SK-N-SH treated with all-trans-retinoic acid at 6 μM for 48 hours (cell line): ENCODE results near the gene PKP4.

Experiments
- ARNTL ChIP-seq: fragments of 450-650 bp; formaldehyde crosslinking; IDR thresholded peaks from 2 replicates; pipeline ENCODE4 v1.5.0; 2020; ENCODE audit warnings: low read depth, mild to moderate bottlenecking, moderate library complexity, borderline replicate concordance
- ESRRG ChIP-seq: fragments of 250-450 bp; sonication (Bioruptor Pico); IDR thresholded peaks from 2 replicates; pipeline ENCODE4 v1.6.1; 2021; ENCODE audit warnings: mild to moderate bottlenecking
- GLIS3 ChIP-seq: fragments of 250-450 bp; sonication (Bioruptor Pico); IDR thresholded peaks from 2 replicates; pipeline ENCODE4 v1.5.0; 2020; ENCODE audit warnings: mild to moderate bottlenecking, moderate library complexity
- ISL1 ChIP-seq: fragments of 250-450 bp; sonication (Bioruptor Pico); IDR thresholded peaks from 2 replicates; pipeline ENCODE4 v2.1.2; 2022; ENCODE audit warnings: mild to moderate bottlenecking, moderate library complexity
- OSR1 ChIP-seq: fragments of 250-450 bp; sonication (Bioruptor Pico); IDR thresholded peaks from 2 replicates; pipeline ENCODE4 v1.8.0; 2022; ENCODE audit warnings: moderate library complexity, mild to moderate bottlenecking, inconsistent platforms
- PATZ1 ChIP-seq: fragments of 250-450 bp; sonication (Bioruptor Pico); IDR thresholded peaks from 2 replicates; pipeline ENCODE4 v1.8.0; 2020; ENCODE audit warnings: mild to moderate bottlenecking, moderate library complexity, borderline replicate concordance
- RARB ChIP-seq: fragments of 250-450 bp; sonication (Bioruptor Pico); IDR thresholded peaks from 2 replicates; pipeline ENCODE4 v1.8.0; 2021; ENCODE audit warnings: mild to moderate bottlenecking, moderate library complexity
- ZFP3 ChIP-seq: fragments of 250-450 bp; sonication (Bioruptor Pico); IDR thresholded peaks from 2 replicates; pipeline ENCODE4 v1.5.0; 2020; ENCODE audit warnings: mild to moderate bottlenecking, moderate library complexity
- ZFP30 ChIP-seq: fragments of 450-650 bp; formaldehyde crosslinking; IDR thresholded peaks from 2 replicates; pipeline ENCODE4 v1.5.0; 2022; ENCODE audit warnings: mild to moderate bottlenecking, moderate library complexity
- ZNF565 ChIP-seq: fragments of 450-650 bp; formaldehyde crosslinking; conservative IDR thresholded peaks from 2 replicates; pipeline ENCODE4 v1.5.0; 2020; ENCODE audit warnings: low read depth, mild to moderate bottlenecking, moderate library complexity
- ZNF70 ChIP-seq: fragments of 450-650 bp; formaldehyde crosslinking; IDR thresholded peaks from 2 replicates; pipeline ENCODE4 v1.5.0; 2020; ENCODE audit warnings: mild to moderate bottlenecking, moderate library complexity
- TF ChIP-seq, protein P1 (sequence below): fragments of 250-450 bp; sonication (Bioruptor Pico); IDR thresholded peaks from 2 replicates; pipeline ENCODE4 v1.5.1; 2021; ENCODE audit warnings: mild to moderate bottlenecking, moderate library complexity

- TF ChIP-seq RARB (no peak), GLIS3 (CRISPR knock-in tag) (no peak), ZNF70 (CRISPR knock-in tag) (no peak), ZFP3 (CRISPR knock-in tag) (no peak), ARNTL (CRISPR knock-in tag) (no peak), OSR1 (CRISPR knock-in tag) (no peak), ISL1 (CRISPR knock-in tag) (no peak), ZFP30 (CRISPR knock-in tag) (no peak), PATZ1 (no peak), ESRRG (CRISPR knock-in tag) (no peak), ZNF565 (CRISPR knock-in tag) (no peak)
- TF ChIP-seq, protein P1, sequence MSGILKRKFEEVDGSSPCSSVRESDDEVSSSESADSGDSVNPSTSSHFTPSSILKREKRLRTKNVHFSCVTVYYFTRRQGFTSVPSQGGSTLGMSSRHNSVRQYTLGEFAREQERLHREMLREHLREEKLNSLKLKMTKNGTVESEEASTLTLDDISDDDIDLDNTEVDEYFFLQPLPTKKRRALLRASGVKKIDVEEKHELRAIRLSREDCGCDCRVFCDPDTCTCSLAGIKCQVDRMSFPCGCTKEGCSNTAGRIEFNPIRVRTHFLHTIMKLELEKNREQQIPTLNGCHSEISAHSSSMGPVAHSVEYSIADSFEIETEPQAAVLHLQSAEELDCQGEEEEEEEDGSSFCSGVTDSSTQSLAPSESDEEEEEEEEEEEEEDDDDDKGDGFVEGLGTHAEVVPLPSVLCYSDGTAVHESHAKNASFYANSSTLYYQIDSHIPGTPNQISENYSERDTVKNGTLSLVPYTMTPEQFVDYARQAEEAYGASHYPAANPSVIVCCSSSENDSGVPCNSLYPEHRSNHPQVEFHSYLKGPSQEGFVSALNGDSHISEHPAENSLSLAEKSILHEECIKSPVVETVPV (CRISPR knock-in tag), result no peak
Measured at GRCh38 chr2:158714420-158714819, 257.7 kb downstream of the PKP4 start.
